ENCODE measurements around the gene MOB3A.

DNA sequence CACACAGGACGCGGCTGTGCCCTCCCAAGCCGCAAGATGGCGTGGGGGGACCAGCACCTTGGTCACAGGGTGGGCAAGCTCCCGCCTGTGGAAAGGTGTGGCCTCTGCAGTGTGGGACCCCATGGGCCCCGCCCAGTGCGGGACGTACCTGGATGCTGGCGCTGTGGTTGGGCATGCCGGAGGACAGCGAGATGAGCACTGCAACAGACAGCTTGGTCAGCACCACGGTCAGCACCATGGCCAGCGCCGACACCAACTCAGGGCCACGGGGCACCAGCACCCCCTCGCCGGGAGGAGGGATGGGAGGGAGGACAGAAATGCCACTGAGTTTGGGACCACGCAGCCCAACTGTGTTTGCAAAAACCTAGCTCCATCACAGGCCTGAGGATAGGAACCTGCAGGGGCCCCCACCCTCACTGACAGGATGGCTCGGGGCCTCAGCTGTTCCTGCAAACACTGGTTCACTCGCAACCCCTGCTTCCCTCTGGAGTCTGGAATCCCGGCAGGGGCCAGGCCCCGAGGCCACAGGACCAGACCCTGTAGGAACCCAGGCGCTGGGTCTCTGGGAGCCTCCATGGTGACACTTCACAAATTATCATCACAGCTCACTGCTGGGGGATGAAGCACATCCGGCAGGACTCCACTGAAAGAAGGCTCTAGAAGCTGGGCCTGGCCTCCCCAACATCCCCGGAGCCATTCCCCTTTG, 27.7 kb upstream of the MOB3A start:
- no peak for TF ChIP-seq GATA3 (IDR thresholded peaks at IDR 0.05; ENCODE audit: low read depth, low read length)
- no peak for TF ChIP-seq GATA2 (IDR thresholded peaks at IDR 0.05; ENCODE audit: low read depth, low read length)

All from SH-SY5Y (cell line).